SK-N-SH (cell line): ENCODE measurements around the gene BCR. TPM values are rescaled to one million over a fixed set of nuclear protein-coding genes. Genes with fewer than 3 reads are reported as not detected.

Source experiments
- CTCF ChIA-PET: fragments of 300-600, 350-600 bp; formaldehyde crosslinking; extraction: SDS; loops from one replicate; lab custom pipeline; 2021; lab: Yijun Ruan, JAX
- POLR2A ChIA-PET: fragments of 350-600 bp; sonication (Branson Sonifier 250); formaldehyde crosslinking; extraction: SDS; loops from one replicate; lab custom pipeline; 2020; ENCODE audit warnings: antibody characterized with exemption, inconsistent platforms; lab: Yijun Ruan, JAX
- DNase-seq: peaks from one replicate; pipeline ENCODE4 v3.0.0; 2012
- H2AFZ ChIP-seq: fragments of 200-600 bp; sonication (generic); 2 replicates; pipeline ENCODE4 v1.8.1; 2016; ENCODE audit warnings: antibody characterized with exemption, mild to moderate bottlenecking, low read depth
- H3F3A ChIP-seq: fragments of 200-600 bp; sonication (generic); replicated peaks from 2 replicates; pipeline ENCODE3; 2016; ENCODE audit warnings: antibody characterized with exemption, mild to moderate bottlenecking; ENCODE audit not compliant: insufficient read depth
- H3K27ac ChIP-seq, 2 experiments: fragments of 200-500 bp in 1 of 2; fragments of 200-600 bp in 1 of 2; sonication (Bioruptor generic) in 1 of 2; sonication (generic), shearing (Covaris generic) in 1 of 2; 2 replicates each; pipeline versions ENCODE4 v1.5.1 to v1.6.1; 2014 to 2016; ENCODE audit warnings: low read depth in 2 of 2, inconsistent platforms in 1 of 2, low read length in 1 of 2, mild to moderate bottlenecking in 1 of 2, mixed read lengths in 1 of 2
- H3K27me3 ChIP-seq: fragments of 200-600 bp; sonication (generic), shearing (Covaris generic); 2 replicates; pipeline ENCODE4 v1.6.1; 2016; ENCODE audit warnings: mixed run types; ENCODE audit not compliant: insufficient read depth
- H3K36me3 ChIP-seq, 2 experiments: fragments of 200-500 bp in 1 of 2; fragments of 200-600 bp in 1 of 2; sonication (Bioruptor generic) in 1 of 2; sonication (generic) in 1 of 2; replicated peaks in 1 of 2; 2 replicates each; pipeline versions ENCODE3 to v1.5.1; 2014 to 2016; ENCODE audit warnings: low read length in 1 of 2, mild to moderate bottlenecking in 1 of 2; ENCODE audit not compliant: insufficient read depth in 2 of 2, control insufficient read depth in 1 of 2
- H3K4me1 ChIP-seq, 2 experiments: fragments of 200-500 bp in 1 of 2; fragments of 200-600 bp in 1 of 2; sonication (Bioruptor generic) in 1 of 2; sonication (generic), shearing (Covaris generic) in 1 of 2; 2 replicates each; pipeline versions ENCODE4 v1.5.1 to v1.6.1; 2014 to 2016; ENCODE audit warnings: low read depth in 1 of 2, low read length in 1 of 2, mixed run types in 1 of 2; ENCODE audit not compliant: insufficient read depth in 2 of 2, control insufficient read depth in 1 of 2
- H3K4me2 ChIP-seq: fragments of 200-600 bp; sonication (generic), shearing (Covaris generic); 2 replicates; pipeline ENCODE4 v1.6.1; 2017; ENCODE audit warnings: mixed run types
- H3K4me3 ChIP-seq, 2 experiments: fragments of 200-500 bp in 1 of 2; fragments of 200-600 bp in 1 of 2; sonication (Bioruptor generic) in 1 of 2; sonication (generic), shearing (Covaris generic) in 1 of 2; 2 replicates each; pipeline versions ENCODE4 v1.5.1 to v1.8.1; 2014 to 2016; ENCODE audit warnings: low read depth in 2 of 2, inconsistent platforms in 1 of 2, low read length in 1 of 2, mild to moderate bottlenecking in 1 of 2, mixed read lengths in 1 of 2, moderate library complexity in 1 of 2
- H3K79me2 ChIP-seq: fragments of 200-600 bp; sonication (generic); 2 replicates; pipeline ENCODE4 v1.8.1; 2017; ENCODE audit warnings: mild to moderate bottlenecking; ENCODE audit not compliant: insufficient read depth
- H3K9ac ChIP-seq: fragments of 200-600 bp; sonication (generic); 2 replicates; pipeline ENCODE4 v1.6.1; 2017; ENCODE audit warnings: mixed run types
- H3K9me2 ChIP-seq: fragments of 200-600 bp; sonication (generic); 2 replicates; pipeline ENCODE4 v1.6.1; 2017; ENCODE audit warnings: mixed run types
- H3K9me3 ChIP-seq: fragments of 200-600 bp; sonication (generic); 2 replicates; pipeline ENCODE4 v1.6.1; 2017; ENCODE audit warnings: mixed run types, mild to moderate bottlenecking, moderate library complexity
- H4K20me1 ChIP-seq: fragments of 200-600 bp; sonication (generic); 2 replicates; pipeline ENCODE4 v1.6.1; 2017; ENCODE audit warnings: mild to moderate bottlenecking, mixed run types; ENCODE audit not compliant: insufficient read depth
- CHD2 ChIP-seq: fragments of 150-350 bp; IDR thresholded peaks from 2 replicates; pipeline ENCODE4 v1.6.1; 2018; ENCODE audit warnings: low read length; ENCODE audit not compliant: partially characterized antibody
- CTCF ChIP-seq: fragments of 200-600 bp; sonication (generic); IDR thresholded peaks from 2 replicates; pipeline ENCODE4 v1.6.1; 2017; ENCODE audit warnings: antibody characterized with exemption, mild to moderate bottlenecking, moderate library complexity
- ELF1 ChIP-seq: IDR thresholded peaks from 2 replicates; pipeline ENCODE4 v1.4.0; 2012
- FOXJ3 ChIP-seq: sonication (generic); formaldehyde crosslinking; IDR thresholded peaks from 2 replicates; pipeline ENCODE4 v1.5.1; 2020; ENCODE audit warnings: mild to moderate bottlenecking, missing genetic modification reagents
- FOXM1 ChIP-seq: IDR thresholded peaks from 2 replicates; pipeline ENCODE4 v1.4.0; 2012; ENCODE audit warnings: low read depth, mild to moderate bottlenecking
- GATA2 ChIP-seq: sonication (generic); formaldehyde crosslinking; IDR thresholded peaks from 2 replicates; pipeline ENCODE4 v1.5.0; 2020; ENCODE audit warnings: mild to moderate bottlenecking, missing genetic modification reagents
- IRF3 ChIP-seq: fragments of 150-350 bp; IDR thresholded peaks from 2 replicates; pipeline ENCODE4 v1.6.1; 2016; ENCODE audit warnings: mild to moderate bottlenecking, low read depth, low read length
- MAX ChIP-seq: IDR thresholded peaks from 2 replicates; pipeline ENCODE4 v1.4.0; 2012; ENCODE audit warnings: low read depth
- MEF2A ChIP-seq: IDR thresholded peaks from 2 replicates; pipeline ENCODE4 v1.4.0; 2012; ENCODE audit warnings: low read depth, borderline replicate concordance
- NFIC ChIP-seq: IDR thresholded peaks from 2 replicates; pipeline ENCODE4 v1.4.0; 2012; ENCODE audit warnings: borderline replicate concordance
- NRF1 ChIP-seq: IDR thresholded peaks from 2 replicates; pipeline ENCODE4 v1.6.1; 2012; ENCODE audit warnings: low read depth, mild to moderate bottlenecking, low read length
- PBX3 ChIP-seq: IDR thresholded peaks from 2 replicates; pipeline ENCODE4; 2012
- POLR2AphosphoS5 ChIP-seq: IDR thresholded peaks from 2 replicates; pipeline ENCODE4 v1.6.1; 2012; ENCODE audit warnings: low read depth, low read length
- RCOR1 ChIP-seq: fragments of 150-350 bp; IDR thresholded peaks from 2 replicates; pipeline ENCODE4 v1.6.1; 2017; ENCODE audit warnings: antibody characterized with exemption, low read length
- RFX5 ChIP-seq: IDR thresholded peaks from 2 replicates; pipeline ENCODE4 v1.6.1; 2012; ENCODE audit warnings: mild to moderate bottlenecking, improper control_type of control experiment, low read length
- RXRA ChIP-seq: IDR thresholded peaks from 2 replicates; pipeline ENCODE4 v1.4.0; 2012; ENCODE audit warnings: low read depth, mild to moderate bottlenecking, borderline replicate concordance
- SIN3A ChIP-seq: IDR thresholded peaks from 2 replicates; pipeline ENCODE4 v1.6.1; 2012; ENCODE audit warnings: low read depth, mild to moderate bottlenecking, low read length, moderate library complexity, borderline replicate concordance
- SMC3 ChIP-seq: IDR thresholded peaks from 2 replicates; pipeline ENCODE4 v1.6.1; 2012; ENCODE audit warnings: low read depth, low read length, improper control_type of control experiment
- TAF1 ChIP-seq: IDR thresholded peaks from 2 replicates; pipeline ENCODE4 v1.6.1; 2012; ENCODE audit warnings: low read depth, mild to moderate bottlenecking, low read length, moderate library complexity, borderline replicate concordance
- TCF12 ChIP-seq: IDR thresholded peaks from 2 replicates; pipeline ENCODE4 v1.4.0; 2012
- USF1 ChIP-seq: IDR thresholded peaks from 2 replicates; pipeline ENCODE4 v1.4.0; 2012; ENCODE audit warnings: low read depth, borderline replicate concordance
- USF2 ChIP-seq: fragments of 150-350 bp; IDR thresholded peaks from 2 replicates; pipeline ENCODE4 v1.6.1; 2017; ENCODE audit warnings: antibody characterized with exemption, low read length, low read depth, borderline replicate concordance
- ZBTB33 ChIP-seq: IDR thresholded peaks from 2 replicates; pipeline ENCODE4 v1.4.0; 2012; ENCODE audit warnings: low read depth, borderline replicate concordance
- WGBS: methylation state at CpG from one replicate; pipeline ENCODE4 v1.1.6; 2017; ENCODE audit warnings: low lambda C conversion rate; 5-methylcytosine and 5-hydroxymethylcytosine counted together
- polyA plus RNA-seq, 3 experiments: library from polyadenylated mRNA; depleted of rRNA; stranded (reverse); fragments of >200 nt; gene quantifications; 2 replicates each; pipeline ENCODE4 v1.2.3, GENCODE V29; 2012

The BCR gene
- polyA plus RNA-seq, 1 of the 3 experiments (the other 2 are of a cell fraction), result 50.9 TPM

- Histone ChIP-seq H3K36me3 (peaks cover 0 to 8% of the 10 kb centered on the region in 2 experiments), H3F3A (no peaks in the 10 kb centered on the region), H3K9me2 (no peaks in the 10 kb centered on the region), H3K27me3 (no peaks in the 10 kb centered on the region), H2AFZ (peak within 1 kb of the TSS; percentile 92), H3K9me3 (no peaks in the 10 kb centered on the region), H3K27ac (peak within 1 kb of the TSS; percentile 62 to 73), H3K79me2 (peaks cover 4% of the 10 kb centered on the region; the same call in 1 of the 2 replicates), H3K4me2 (peak within 1 kb of the TSS; percentile 91), H3K9ac (peak within 1 kb of the TSS; percentile 88), H3K4me3 (peak within 1 kb of the TSS; percentile 73 to 79), H3K4me1 (peaks cover 6 to 17% of the 10 kb centered on the region in 2 experiments; a peak in 1 of 4 replicates), H4K20me1 (no peaks in the 10 kb centered on the region)
- WGBS, result under 1% methylated on average over 46 of the region's 62 CpGs
- peak; percentile 98 for DNase-seq
- ChIA-PET POLR2A (interaction anchor here (1.2 to 1.4 kb wide), 2 partner anchors 9 to 17 kb away, joined by 3 read pairs; no protein-coding TSS in a partner anchor), CTCF (interaction anchor here (0.7 to 2.5 kb wide), 10 partner anchors 12 to 587 kb away, joined by 3 to 13 read pairs (median 4); partner anchors contain the start of gene PRAME)
- peak; percentile 20; the same call in 1 of the 2 replicates for TF ChIP-seq USF1
- TF ChIP-seq POLR2AphosphoS5, result 0 out of 2 replicates have a peak, but pooled peaks have one; percentile 7
- no peak for TF ChIP-seq GATA2
- no peak for TF ChIP-seq NFIC
- no peak for TF ChIP-seq SMC3
- peak; percentile 43; the same call in 1 of the 2 replicates for TF ChIP-seq FOXJ3 (CRISPR knock-in tag)
- 0 out of 2 replicates have a peak, but pooled peaks have one; percentile 8 for TF ChIP-seq ZBTB33
- no peak for TF ChIP-seq RXRA
- no peak for TF ChIP-seq MEF2A
- TF ChIP-seq IRF3, result no peak
- TF ChIP-seq PBX3, result peak; percentile 92
- peak; percentile 60 for TF ChIP-seq CHD2
- peak; percentile 87; the same call in 1 of the 2 replicates for TF ChIP-seq SIN3A
- TF ChIP-seq USF2, result no peak
- TF ChIP-seq FOXM1, result no peak
- no peak; the same call in 1 of the 2 replicates for TF ChIP-seq TAF1
- peak; percentile 65 for TF ChIP-seq RFX5
- peak; percentile 28 for TF ChIP-seq NRF1
- TF ChIP-seq TCF12, result no peak
- TF ChIP-seq MAX, result peak; percentile 58; the same call in 1 of the 2 replicates
- TF ChIP-seq RCOR1, result no peak
- TF ChIP-seq ELF1, result no peak
- no peak for TF ChIP-seq CTCF
Measured at GRCh38 chr22:23144932-23145877, 35.1 kb upstream of the BCR start, which contains the start of gene RAB36. Gene RAB36 (plus strand): TSS chr22:23145477. CDS start chr22:23146617, 1,140 bp downstream.
